ENCODE results near the gene SSBP1.
"Not testable (repeated sequence)": the region's sequence is repeated elsewhere in the genome, so short reads cannot be mapped to it uniquely, and the experiment has no call there.

Gene SSBP1

DNA sequence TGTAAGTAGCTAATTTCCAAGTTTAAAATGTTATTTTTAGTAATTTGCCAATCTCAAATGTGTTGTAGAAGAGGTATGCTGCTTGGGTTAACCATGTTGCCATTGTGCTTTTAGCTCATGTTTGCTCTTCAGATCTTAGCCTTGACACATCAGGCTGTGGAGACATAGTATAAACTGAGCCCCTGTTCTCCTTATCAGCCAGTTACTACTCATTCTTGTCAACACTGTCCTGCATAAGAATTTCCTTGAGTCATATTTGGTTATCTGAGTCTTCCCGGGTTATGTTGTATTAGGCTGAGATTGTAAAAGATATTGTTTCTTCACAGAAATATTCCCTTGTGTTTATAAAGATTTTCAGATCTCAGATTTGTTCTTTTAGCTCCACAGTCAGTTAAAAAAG is 4.1 kb downstream of the SSBP1 start:
- TF ChIP-seq, protein P1, sequence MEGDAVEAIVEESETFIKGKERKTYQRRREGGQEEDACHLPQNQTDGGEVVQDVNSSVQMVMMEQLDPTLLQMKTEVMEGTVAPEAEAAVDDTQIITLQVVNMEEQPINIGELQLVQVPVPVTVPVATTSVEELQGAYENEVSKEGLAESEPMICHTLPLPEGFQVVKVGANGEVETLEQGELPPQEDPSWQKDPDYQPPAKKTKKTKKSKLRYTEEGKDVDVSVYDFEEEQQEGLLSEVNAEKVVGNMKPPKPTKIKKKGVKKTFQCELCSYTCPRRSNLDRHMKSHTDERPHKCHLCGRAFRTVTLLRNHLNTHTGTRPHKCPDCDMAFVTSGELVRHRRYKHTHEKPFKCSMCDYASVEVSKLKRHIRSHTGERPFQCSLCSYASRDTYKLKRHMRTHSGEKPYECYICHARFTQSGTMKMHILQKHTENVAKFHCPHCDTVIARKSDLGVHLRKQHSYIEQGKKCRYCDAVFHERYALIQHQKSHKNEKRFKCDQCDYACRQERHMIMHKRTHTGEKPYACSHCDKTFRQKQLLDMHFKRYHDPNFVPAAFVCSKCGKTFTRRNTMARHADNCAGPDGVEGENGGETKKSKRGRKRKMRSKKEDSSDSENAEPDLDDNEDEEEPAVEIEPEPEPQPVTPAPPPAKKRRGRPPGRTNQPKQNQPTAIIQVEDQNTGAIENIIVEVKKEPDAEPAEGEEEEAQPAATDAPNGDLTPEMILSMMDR (IDR thresholded peaks at IDR 0.05; ENCODE audit: extremely low read depth, missing control alignments): no peak
- DNase-seq (ENCODE audit: low spot score): no peak

DNA sequence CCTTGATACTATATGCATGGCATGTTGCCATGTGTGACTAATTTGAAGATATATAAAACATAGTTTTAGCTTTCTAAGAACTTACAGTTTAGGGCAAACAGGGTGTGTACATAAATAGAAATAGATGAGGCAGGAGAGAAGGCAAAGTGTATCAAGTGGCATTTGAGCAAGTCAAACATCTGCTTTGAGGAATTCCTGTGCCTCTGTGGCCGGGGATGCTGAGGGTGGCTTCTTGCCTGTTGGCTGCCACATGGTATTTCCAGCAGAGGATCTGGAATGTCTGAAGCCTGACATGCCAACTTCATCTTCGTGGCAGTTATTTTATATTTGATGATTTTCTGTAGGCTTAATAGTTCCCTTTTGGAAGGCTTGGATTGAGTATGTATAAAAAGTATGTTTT is 6.0 kb downstream of the SSBP1 start:
- no peak for DNase-seq (ENCODE audit: low spot score)
- TF ChIP-seq, protein P1 (IDR thresholded peaks at IDR 0.05; ENCODE audit: extremely low read depth, missing control alignments): no peak

GRCh38 chr7:141748396-141748795 is 10.2 kb downstream of the SSBP1 start:
- TF ChIP-seq, protein P1 (IDR thresholded peaks at IDR 0.05; ENCODE audit: extremely low read depth, missing control alignments): no peak
- no peak for DNase-seq (ENCODE audit: low spot score)

DNA sequence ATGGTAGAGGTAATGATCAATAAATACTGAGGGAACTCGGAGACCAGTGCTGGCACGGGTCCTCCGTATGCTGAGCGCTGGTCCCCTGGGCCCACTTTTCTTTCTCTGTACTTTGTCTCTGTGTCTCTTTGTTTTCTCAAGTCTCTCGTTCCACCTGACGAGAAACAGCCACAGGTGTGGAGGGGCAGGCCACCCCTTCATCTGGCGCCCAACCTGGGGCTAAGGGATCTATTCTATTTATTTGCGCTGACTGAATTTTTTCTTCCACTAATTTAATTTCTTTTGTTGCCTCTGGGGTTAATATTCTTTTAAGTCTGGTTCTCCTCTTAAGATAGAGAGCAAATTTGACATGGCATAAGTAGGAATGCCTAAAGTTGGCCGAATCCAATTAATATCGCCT is 13.7 kb downstream of the SSBP1 start:
- DNase-seq (ENCODE audit: low spot score): not testable (repeated sequence)

DNA sequence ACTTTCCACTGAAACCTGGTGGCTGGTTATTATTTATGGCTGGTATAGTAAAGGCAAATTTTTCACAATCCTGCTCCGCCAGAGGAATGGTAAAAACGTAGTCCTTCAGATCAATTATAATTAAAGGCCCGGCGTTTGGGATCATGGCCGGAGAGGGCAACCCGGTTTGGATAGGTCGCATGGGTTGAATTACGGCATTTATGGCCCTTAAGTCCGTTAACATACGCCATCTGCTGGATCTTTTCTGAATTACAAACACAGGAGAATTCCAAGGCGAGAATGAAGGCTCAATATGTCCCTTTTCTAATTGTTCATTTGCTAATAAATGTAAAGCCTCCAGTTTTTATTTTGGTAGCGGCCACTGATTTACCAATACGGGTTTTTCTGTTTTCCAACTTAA is 14.5 kb downstream of the SSBP1 start:
- TF ChIP-seq, protein P1 (IDR thresholded peaks at IDR 0.05; ENCODE audit: extremely low read depth, missing control alignments): no peak

DNA sequence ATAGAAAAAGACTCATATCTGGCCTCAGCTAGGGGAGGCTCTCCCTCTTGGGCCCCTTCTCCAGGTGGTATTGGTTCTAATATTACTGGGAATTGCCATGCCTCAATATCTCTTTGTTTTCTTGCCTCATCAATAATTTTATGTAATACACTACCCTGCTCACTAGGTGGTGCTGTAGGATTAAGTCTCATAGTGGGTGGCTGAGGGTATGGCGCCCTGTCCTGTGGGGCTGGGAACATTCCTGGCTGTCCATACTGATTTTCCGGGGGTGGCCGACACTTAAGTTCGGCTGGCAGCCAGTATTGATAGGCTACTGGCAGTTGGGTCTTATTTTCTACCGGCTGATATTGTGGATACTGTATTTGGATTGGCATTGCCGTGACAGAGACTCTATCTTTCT is 16.8 kb downstream of the SSBP1 start:
- DNase-seq (ENCODE audit: low spot score): peak; percentile 8
- TF ChIP-seq, protein P1 (IDR thresholded peaks at IDR 0.05; ENCODE audit: extremely low read depth, missing control alignments): peak; percentile 31

More for the DNA sequence above, 14.5 kb downstream of the SSBP1 start:
- DNase-seq (ENCODE audit: low spot score): no peak

DNA sequence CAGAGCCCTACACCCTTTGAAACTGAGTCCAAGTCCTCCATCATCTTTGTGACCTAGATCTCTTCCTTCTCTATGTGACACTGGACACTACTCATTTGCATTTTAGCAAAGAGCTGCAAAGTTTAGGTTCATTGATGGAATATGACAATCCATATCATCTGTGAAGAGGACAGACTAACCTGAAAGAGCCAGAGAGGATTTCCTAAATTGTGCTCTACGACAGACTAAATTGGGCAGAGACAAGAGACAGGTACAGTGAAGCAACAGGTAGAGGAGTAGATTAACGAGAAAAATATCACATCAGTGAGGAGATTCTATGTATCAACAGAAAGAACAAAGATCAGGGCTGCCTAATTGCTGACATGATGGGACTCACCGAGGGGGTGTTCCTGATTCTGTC is 25.6 kb downstream of the SSBP1 start, which contains the start of gene TAS2R3:
TAS2R3 (plus strand) TSS at position 301 of the 400 bp plus-strand sequence; CDS start at position 363, 62 bp downstream.
- no peak for DNase-seq (ENCODE audit: low spot score)

GRCh38 chr7:141770083-141770583 is 32.0 kb downstream of the SSBP1 start:
- DNase-seq (ENCODE audit: low spot score): not testable (repeated sequence)

More for the DNA sequence above, 25.6 kb downstream of the SSBP1 start, which contains the start of gene TAS2R3:
- TF ChIP-seq, protein P1 (IDR thresholded peaks at IDR 0.05; ENCODE audit: extremely low read depth, missing control alignments): no peak
